Effector memory CD8-positive, alpha-beta T cell (primary cell): ENCODE results near the gene RMC1.
"Not testable (repeated sequence)": the region's sequence is repeated elsewhere in the genome, so short reads cannot be mapped to it uniquely, and the experiment has no call there.

Experiments used
- ATAC-seq: fragments of 150-1000 bp; cut with Tn5 transposase; replicated peaks from 2 replicates; pipeline ENCODE4 v1.10.0; 2021; ENCODE audit warnings: mild to moderate bottlenecking, moderate library complexity
- DNase-seq, 3 experiments: peaks; one replicate each; pipeline ENCODE4 v3.0.0; 2021
- H3K27ac Mint-ChIP-seq, 2 donors: one replicate each; pipeline ENCODE4 v1.8.0; 2022; ENCODE audit warnings: mild to moderate bottlenecking in 2 of 2, mixed read lengths in 2 of 2, moderate library complexity in 2 of 2
- H3K27me3 Mint-ChIP-seq, 2 donors: one replicate each; pipeline ENCODE4 v1.8.0; 2022; ENCODE audit warnings: mixed read lengths in 2 of 2
- H3K36me3 Mint-ChIP-seq: one replicate; pipeline ENCODE4 v1.8.0; 2022; ENCODE audit warnings: mild to moderate bottlenecking, moderate library complexity, mixed read lengths; ENCODE audit not compliant: insufficient read depth
- H3K4me1 Mint-ChIP-seq, 2 donors: one replicate each; pipeline ENCODE4 v1.8.0; 2022; ENCODE audit warnings: low read depth in 2 of 2, mixed read lengths in 2 of 2
- H3K4me3 Mint-ChIP-seq, 2 donors: one replicate each; pipeline ENCODE4 v1.8.0; 2022; ENCODE audit warnings: mild to moderate bottlenecking in 2 of 2, mixed read lengths in 2 of 2, moderate library complexity in 2 of 2
- H3K9me3 Mint-ChIP-seq, 2 donors: one replicate each; pipeline ENCODE4 v1.8.0; 2022; ENCODE audit warnings: mixed read lengths in 2 of 2

The RMC1 gene

GRCh38 chr18:23574611-23575308 is 71.4 kb downstream of the RMC1 start:
- Mint-ChIP-seq H3K36me3 (peaks cover 38% of the 10 kb centered on the region), H3K4me3 (peak overlapping the region; percentile 73 to 79), H3K4me1 (peaks cover 54 to 64% of the 10 kb centered on the region in 2 donors), H3K9me3 (no peaks in the 10 kb centered on the region), H3K27ac (peak overlapping the region; percentile 96), H3K27me3 (no peaks in the 10 kb centered on the region)
- DNase-seq (no peak), ATAC-seq (no peak)

- peaks cover 55 to 67% of the 10 kb centered on the region in 2 donors for H3K4me1 Mint-ChIP-seq
Observed at GRCh38 chr18:23575309-23575651, 72.0 kb downstream of the RMC1 start.

GRCh38 chr18:23577521-23577920 is 74.2 kb downstream of the RMC1 start:
- ATAC-seq, H3K27me3 Mint-ChIP-seq, DNase-seq, H3K27ac Mint-ChIP-seq, H3K9me3 Mint-ChIP-seq, H3K4me3 Mint-ChIP-seq: not testable (repeated sequence)
- H3K36me3 Mint-ChIP-seq: peaks cover 43% of the 10 kb centered on the region
- H3K4me1 Mint-ChIP-seq: peaks cover 65 to 71% of the 10 kb centered on the region in 2 donors

More at GRCh38 chr18:23575309-23575651, 72.0 kb downstream of the RMC1 start:
- Mint-ChIP-seq H3K9me3 (no peaks in the 10 kb centered on the region), H3K27me3 (no peaks in the 10 kb centered on the region), H3K4me3 (peak overlapping the region; percentile 73 to 79), H3K36me3 (peaks cover 40% of the 10 kb centered on the region), H3K27ac (peak overlapping the region; percentile 96)
- ATAC-seq (no peak), DNase-seq (no peak)

- Mint-ChIP-seq H3K27me3 (no peaks in the 10 kb centered on the region), H3K9me3 (no peaks in the 10 kb centered on the region), H3K27ac (peak overlapping the region; percentile 76 to 79), H3K36me3 (peaks cover 48% of the 10 kb centered on the region), H3K4me1 (peaks cover 64 to 75% of the 10 kb centered on the region in 2 donors), H3K4me3 (peak overlapping the region; percentile 44 to 56)
- ATAC-seq: no peak
- DNase-seq: no peak
Observed at GRCh38 chr18:23578067-23578701, 74.9 kb downstream of the RMC1 start.

- Mint-ChIP-seq H3K9me3 (no peaks in the 10 kb centered on the region), H3K4me1 (peaks cover 66 to 73% of the 10 kb centered on the region in 2 donors), H3K27me3 (no peaks in the 10 kb centered on the region), H3K36me3 (peaks cover 47% of the 10 kb centered on the region), H3K4me3 (peak overlapping the region; percentile 44 to 56), H3K27ac (peak overlapping the region; percentile 76 to 79)
- DNase-seq (no peak), ATAC-seq (no peak)
Observed at GRCh38 chr18:23578891-23579653, 75.8 kb downstream of the RMC1 start.

GRCh38 chr18:23580677-23581367 is 77.5 kb downstream of the RMC1 start:
- ATAC-seq (no peak), DNase-seq (no peak)

More at GRCh38 chr18:23580677-23581367, 77.5 kb downstream of the RMC1 start:
- peak overlapping the region; percentile 76 to 79 for H3K27ac Mint-ChIP-seq
- no peaks in the 10 kb centered on the region for H3K27me3 Mint-ChIP-seq
- H3K4me1 Mint-ChIP-seq: peaks cover 63 to 70% of the 10 kb centered on the region in 2 donors
- H3K36me3 Mint-ChIP-seq: peaks cover 38% of the 10 kb centered on the region
- peak overlapping the region; percentile 15 to 56 for H3K4me3 Mint-ChIP-seq
- no peaks in the 10 kb centered on the region for H3K9me3 Mint-ChIP-seq
